Mucosa of descending colon (tissue), 3 donors: Measurements from ENCODE around the gene OCA2. TPM values are rescaled to one million over a fixed set of nuclear protein-coding genes. Genes with fewer than 3 reads are reported as not detected.
"Not testable (repeated sequence)": the region's sequence is repeated elsewhere in the genome, so short reads cannot be mapped to it uniquely, and the experiment has no call there.

ENCODE experiments used
- ATAC-seq: fragments of 200-7000 bp; cut with Tn5 transposase; one replicate; pipeline ENCODE4 v1.9.1; 2020; ENCODE audit warnings: mild to moderate bottlenecking, moderate library complexity
- DNase-seq, 3 donors: peaks; one replicate each; pipeline ENCODE4 v3.0.0-alpha.2; 2020
- H3K36me3 ChIP-seq: fragments of 200-600 bp; one replicate; pipeline ENCODE4 v1.8.0; 2021; ENCODE audit warnings: low read depth, mild to moderate bottlenecking
- H3K4me1 ChIP-seq: fragments of 200-600 bp; one replicate; pipeline ENCODE4 v1.8.0; 2021; ENCODE audit warnings: low read depth, mild to moderate bottlenecking
- H3K4me3 ChIP-seq: fragments of 200-600 bp; one replicate; pipeline ENCODE4 v1.8.0; 2021; ENCODE audit warnings: mild to moderate bottlenecking
- H3K9me3 ChIP-seq: fragments of 200-600 bp; one replicate; pipeline ENCODE4 v1.8.0; 2021; ENCODE audit warnings: mild to moderate bottlenecking
- CTCF ChIP-seq: fragments of 200-600 bp; IDR thresholded peaks from one replicate; pipeline ENCODE4 v1.8.0; 2022; ENCODE audit warnings: antibody characterized with exemption, mild to moderate bottlenecking
- intact Hi-C, 2 donors: fragments of 100-400 bp; cut with DNase I in 1 of 2; cut with micrococcal nuclease in 1 of 2; formaldehyde crosslinking; loops; one replicate each; pipeline versions ENCODE4 v1.11.0 to v1.11.1; 2022; cut with DNase I, micrococcal nuclease
- total RNA-seq, 3 donors: library from RNA; stranded (reverse); fragmentation: NEBNext Ultra II Directional in 2 of 3; extraction: Animal tissue kit (Norgen Biotek cat#: 25700) in 2 of 3; gene quantifications; one replicate each; pipeline versions ENCODE4 v1.2.1 to v1.2.4, GENCODE V29; 2021 to 2023
- donor health status: DM: no; HTN: no; CAD: no; lungs with moderate emphysema.
- donor health status: DM: no; HTN: no; CAD: no.
- donor health status: DM: no; HTN: yes; CAD: no.

The OCA2 gene
- total RNA-seq, 3 donors from 2014 or later: 0.22 to 0.32 TPM; not detected in 1

- TF ChIP-seq CTCF: no peak
- H3K36me3 ChIP-seq: no peaks in the 10 kb centered on the region
- no peaks in the 10 kb centered on the region for H3K4me1 ChIP-seq
- intact Hi-C loops: loop anchor here in 1 of 2 donors (10.0 kb wide), 2 partner anchors 63 to 67 kb away; no protein-coding TSS in a partner anchor
- no peak overlapping the region for H3K4me3 ChIP-seq
- no peak for DNase-seq
- ATAC-seq: no peak
- peaks cover 74% of the 10 kb centered on the region for H3K9me3 ChIP-seq
Observed at GRCh38 chr15:27722102-27722501, 377.0 kb downstream of the OCA2 start.

GRCh38 chr15:27714675-27715074 lies 384.4 kb downstream of the OCA2 start:
- Histone ChIP-seq H3K36me3 (no peaks in the 10 kb centered on the region), H3K9me3 (peaks cover 72% of the 10 kb centered on the region), H3K4me1 (no peaks in the 10 kb centered on the region), H3K4me3 (no peak overlapping the region)
- no peak for TF ChIP-seq CTCF
- DNase-seq (no peak), ATAC-seq (no peak)
- intact Hi-C loops: no loop called here

- H3K9me3 ChIP-seq: peaks cover 73% of the 10 kb centered on the region
- H3K36me3 ChIP-seq, H3K4me1 ChIP-seq, DNase-seq, H3K4me3 ChIP-seq, intact Hi-C loops, ATAC-seq: not testable (repeated sequence)
Observed at GRCh38 chr15:27713850-27714249, 385.3 kb downstream of the OCA2 start.

- DNase-seq: no peak
- TF ChIP-seq CTCF: no peak
- ATAC-seq: no peak
- Histone ChIP-seq H3K4me1 (no peaks in the 10 kb centered on the region), H3K9me3 (peaks cover 81% of the 10 kb centered on the region), H3K4me3 (no peak overlapping the region), H3K36me3 (no peaks in the 10 kb centered on the region)
- intact Hi-C loops: no loop called here
Observed at GRCh38 chr15:27707257-27707656, 391.9 kb downstream of the OCA2 start.

- intact Hi-C loops: no loop called here
- H3K9me3 ChIP-seq: peaks cover 89% of the 10 kb centered on the region
Observed at GRCh38 chr15:27706300-27706699, 392.8 kb downstream of the OCA2 start.

GRCh38 chr15:27705056-27705455 lies 394.1 kb downstream of the OCA2 start:
- no peak for TF ChIP-seq CTCF
- Histone ChIP-seq H3K9me3 (peaks cover 88% of the 10 kb centered on the region), H3K4me3 (no peak overlapping the region), H3K4me1 (no peaks in the 10 kb centered on the region), H3K36me3 (no peaks in the 10 kb centered on the region)
- no peak for DNase-seq
- no peak for ATAC-seq
- intact Hi-C loops: no loop called here

More at GRCh38 chr15:27706300-27706699, 392.8 kb downstream of the OCA2 start:
- ATAC-seq (no peak), DNase-seq (no peak)
- Histone ChIP-seq H3K4me1 (no peaks in the 10 kb centered on the region), H3K36me3 (no peaks in the 10 kb centered on the region), H3K4me3 (no peak overlapping the region)
- no peak for TF ChIP-seq CTCF

Other genes with a start within 250 kb of the OCA2 start
- gene HERC2, start 222.9 kb upstream of the OCA2 start, total RNA-seq: 100 to 1,000 TPM in 1 of 3 donors, 10 to 100 TPM in 2; 61.2 to 109 (median 73.9) TPM